NCI-H524 (cell line): ENCODE results near the gene ATG3.
"Not testable (repeated sequence)": the region's sequence is repeated elsewhere in the genome, so short reads cannot be mapped to it uniquely, and the experiment has no call there.

Source experiments
- DNase-seq, 2 experiments: peaks; one replicate each; lab custom pipeline; 2025; lab: John Stamatoyannopoulos, UW

Gene ATG3

GRCh38 chr3:112560721-112561483, 860 bp downstream of the ATG3 start:
- DNase-seq, result peak; percentile 49 to 74

GRCh38 chr3:112560307-112560706, 1.5 kb downstream of the ATG3 start:
- no peak for DNase-seq

- DNase-seq, result no peak
Observed at GRCh38 chr3:112557976-112558375, 3.8 kb downstream of the ATG3 start.

GRCh38 chr3:112555535-112556170, 6.1 kb downstream of the ATG3 start:
- DNase-seq, result no peak

GRCh38 chr3:112550859-112551258, 10.9 kb downstream of the ATG3 start:
- DNase-seq, result no peak

GRCh38 chr3:112546216-112546759, 15.5 kb downstream of the ATG3 start:
- no peak for DNase-seq

- DNase-seq, result no peak
Observed at GRCh38 chr3:112539825-112540650, 21.7 kb downstream of the ATG3 start.

GRCh38 chr3:112531358-112531781, 30.4 kb downstream of the ATG3 start:
- DNase-seq, result peak in 1 of 2 experiments; percentile 38

GRCh38 chr3:112530573-112530972, 31.2 kb downstream of the ATG3 start:
- DNase-seq, result no peak

GRCh38 chr3:112524127-112524526, 37.6 kb downstream of the ATG3 start:
- not testable (repeated sequence) for DNase-seq

- peak in 1 of 2 experiments; percentile 68 for DNase-seq
Observed at GRCh38 chr3:112519424-112520001, 42.2 kb downstream of the ATG3 start.

- not testable (repeated sequence) for DNase-seq
Observed at GRCh38 chr3:112518970-112519369, 42.8 kb downstream of the ATG3 start.

- DNase-seq, result no peak
Observed at GRCh38 chr3:112514527-112515128, 47.1 kb downstream of the ATG3 start.

- DNase-seq, result no peak
Observed at GRCh38 chr3:112512320-112512719, 49.4 kb downstream of the ATG3 start.

- DNase-seq, result no peak
Observed at GRCh38 chr3:112508860-112509259, 52.9 kb downstream of the ATG3 start.

- DNase-seq, result no peak
Observed at GRCh38 chr3:112508261-112508660, 53.5 kb downstream of the ATG3 start.

- no peak for DNase-seq
Observed at GRCh38 chr3:112505907-112506306, 55.9 kb downstream of the ATG3 start.

GRCh38 chr3:112504123-112504522, 57.6 kb downstream of the ATG3 start:
- DNase-seq, result no peak

- DNase-seq, result no peak
Observed at GRCh38 chr3:112503304-112503972, 58.3 kb downstream of the ATG3 start.

- DNase-seq, result no peak
Observed at GRCh38 chr3:112500621-112501020, 61.1 kb downstream of the ATG3 start.
